ENCODE data around the gene UBE2K.
"Not testable (repeated sequence)": the region's sequence is repeated elsewhere in the genome, so short reads cannot be mapped to it uniquely, and the experiment has no call there.

UBE2K gene

DNA sequence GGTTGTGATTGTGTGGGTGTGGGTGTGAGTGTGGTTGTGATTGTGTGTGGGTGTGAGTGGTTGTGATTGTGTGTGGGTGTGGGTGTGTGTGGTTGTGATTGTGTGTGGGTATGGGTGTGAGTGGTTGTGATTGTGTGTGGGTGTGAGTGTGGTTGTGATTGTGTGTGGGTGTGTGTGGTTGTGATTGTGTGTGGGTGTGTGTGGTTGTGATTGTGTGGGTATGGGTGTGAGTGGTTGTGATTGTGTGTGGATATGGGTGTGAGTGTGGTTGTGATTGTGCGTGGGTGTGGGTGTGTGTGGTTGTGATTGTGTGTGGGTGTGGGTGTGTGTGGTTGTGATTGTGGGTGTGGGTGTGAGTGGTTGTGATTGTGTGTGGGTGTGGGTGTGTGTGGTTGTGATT, 115.1 kb downstream of the UBE2K start:
- not testable (repeated sequence) for DNase-seq

DNA sequence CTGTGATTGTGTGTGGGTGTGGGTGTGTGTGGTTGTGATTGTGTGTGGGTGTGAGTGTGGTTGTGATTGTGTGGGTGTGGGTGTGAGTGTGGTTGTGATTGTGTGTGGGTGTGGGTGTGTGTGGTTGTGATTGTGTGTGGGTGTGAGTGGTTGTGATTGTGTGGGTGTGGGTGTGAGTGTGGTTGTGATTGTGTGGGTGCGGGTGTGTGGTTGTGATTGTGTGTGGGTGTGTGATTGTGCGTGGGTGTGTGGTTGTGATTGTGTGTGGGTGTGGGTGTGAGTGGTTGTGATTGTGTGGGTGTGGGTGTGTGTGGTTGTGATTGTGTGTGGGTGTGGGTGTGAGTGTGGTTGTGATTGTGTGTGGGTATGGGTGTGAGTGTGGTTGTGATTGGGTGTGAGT, 115.8 kb downstream of the UBE2K start:
- not testable (repeated sequence) for DNase-seq

DNA sequence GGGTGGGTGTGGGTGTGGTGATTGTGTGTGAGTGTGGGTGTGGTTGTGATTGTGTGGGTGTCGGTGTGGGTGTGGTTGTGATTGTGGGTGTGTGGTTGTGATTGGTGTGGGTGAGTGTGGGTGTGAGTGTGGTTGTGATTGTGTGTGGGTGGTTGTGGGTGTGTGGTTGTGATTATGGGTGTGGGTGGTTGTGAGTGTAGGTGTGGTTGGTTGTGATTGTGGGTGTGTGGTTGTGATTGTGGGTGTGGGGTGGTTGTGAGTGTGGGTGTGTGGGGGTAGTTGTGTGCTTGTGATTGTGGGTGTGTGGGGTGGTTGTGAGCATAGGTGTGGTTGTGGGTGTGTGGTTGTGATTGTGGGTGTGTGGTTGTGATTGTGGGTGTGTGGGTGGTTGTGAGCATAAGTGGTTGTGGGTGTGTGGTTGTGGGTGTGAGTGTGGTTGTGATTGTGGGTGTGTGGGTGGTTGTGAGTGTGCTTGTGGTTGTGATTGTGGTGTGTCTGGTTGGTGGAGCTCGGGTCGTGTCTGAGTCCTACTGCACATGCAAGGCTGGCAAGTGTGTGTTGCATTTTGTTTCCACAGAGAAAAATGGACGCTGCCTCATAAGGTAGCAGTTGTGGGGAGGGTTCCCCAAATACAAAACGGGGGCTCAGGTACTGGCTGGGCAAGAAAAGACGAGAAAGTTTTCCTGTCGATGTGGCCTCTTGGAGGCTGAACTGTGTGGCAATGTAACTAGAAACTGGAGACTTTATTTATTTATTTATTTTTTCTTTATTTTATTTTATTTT, 116.7 kb downstream of the UBE2K start:
- no peak for DNase-seq

DNA sequence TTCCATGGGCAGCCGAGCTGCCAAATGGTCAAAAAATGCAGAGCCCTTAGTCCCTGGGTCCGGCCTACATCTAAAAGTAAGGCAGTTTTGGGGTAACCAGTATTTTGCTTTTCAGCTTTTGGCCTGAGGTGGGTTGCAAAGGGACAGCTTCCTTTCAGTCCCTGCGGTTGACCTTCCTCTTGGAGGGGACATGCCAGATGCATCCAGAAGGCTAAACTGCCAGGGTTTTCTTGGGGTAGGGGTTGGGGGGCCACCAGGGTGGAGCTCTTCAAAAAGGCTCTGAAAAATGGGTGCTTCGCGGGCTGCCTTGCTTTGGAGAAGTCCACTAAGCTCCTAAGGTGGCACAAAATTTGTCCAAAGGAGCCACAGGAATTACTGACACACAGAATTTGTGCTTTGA, 120.7 kb downstream of the UBE2K start:
- no peak for DNase-seq

DNA sequence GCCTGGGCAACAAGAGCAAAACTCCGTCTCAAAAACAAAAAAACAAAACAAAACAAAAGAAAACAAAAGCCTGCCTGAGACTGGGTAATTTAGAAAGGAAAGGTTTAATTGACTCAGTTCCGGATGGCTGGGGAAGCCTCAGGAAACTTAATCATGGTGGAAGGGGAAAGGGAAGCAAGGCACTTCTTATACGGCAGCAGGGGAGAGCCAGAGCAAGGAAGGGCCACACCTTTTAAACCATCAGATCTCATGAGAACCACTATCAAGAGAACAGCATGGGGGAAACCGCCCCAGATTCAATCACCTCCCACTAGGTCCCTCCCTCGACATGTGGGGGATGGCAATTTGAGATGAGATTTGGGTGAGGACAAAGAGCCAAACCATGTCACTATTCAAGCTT, 122.2 kb downstream of the UBE2K start:
- no peak for DNase-seq

DNA sequence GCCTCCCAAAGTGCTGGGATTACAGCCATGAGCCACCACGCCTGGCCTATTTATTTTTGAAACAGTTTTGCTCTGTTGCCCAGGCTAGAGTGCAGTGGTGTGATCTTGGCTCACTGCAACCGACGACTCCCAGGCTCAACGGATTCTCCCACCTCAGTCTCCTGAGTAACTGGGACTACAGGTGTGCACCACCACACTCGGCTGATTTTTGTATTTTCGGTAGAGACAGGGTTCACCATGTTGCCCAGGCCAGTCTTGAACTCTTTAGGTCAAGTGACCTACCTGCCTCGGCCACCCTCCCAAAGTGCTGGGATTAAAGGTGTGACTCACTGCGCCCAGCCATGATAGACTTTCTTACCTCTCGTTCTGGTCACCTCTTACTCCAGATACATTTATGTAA, 124.0 kb downstream of the UBE2K start:
- no peak for DNase-seq

DNA sequence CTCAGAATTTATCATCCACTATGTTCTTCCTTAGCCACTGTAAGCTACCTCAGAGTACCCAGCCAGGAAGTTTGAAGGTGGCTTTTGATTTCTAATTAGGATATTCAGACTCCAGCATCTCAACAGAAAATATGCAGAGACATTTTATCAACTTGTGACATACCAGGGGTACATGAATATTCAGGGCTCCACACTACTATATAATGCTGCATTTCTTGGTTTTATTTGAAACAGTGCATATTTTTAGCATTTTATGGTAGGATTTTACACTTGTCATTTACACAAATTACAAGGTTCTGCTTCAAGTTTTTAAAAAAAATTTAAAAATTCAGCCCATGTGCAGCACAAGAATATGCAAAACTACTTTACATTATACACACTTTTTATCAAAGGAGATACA, 124.7 kb downstream of the UBE2K start:
- no peak for DNase-seq

DNA sequence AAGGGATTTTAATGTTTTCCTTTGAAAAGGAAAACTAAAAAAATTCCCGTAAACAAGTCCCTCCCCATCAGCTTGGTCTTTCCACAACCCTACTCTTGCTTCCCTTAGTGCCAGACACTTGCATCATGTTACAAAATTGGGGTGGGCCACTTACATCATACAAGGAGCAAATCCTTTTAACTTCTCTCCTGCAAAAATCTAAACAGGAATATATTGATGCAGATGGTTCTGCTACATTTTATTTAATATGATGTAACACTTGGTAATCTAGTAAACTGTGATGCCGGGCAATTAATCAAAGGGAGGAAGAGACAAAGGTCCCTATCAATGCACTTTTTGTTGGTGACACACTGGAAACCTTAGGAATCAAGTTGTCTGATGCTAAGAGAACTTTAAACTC, 125.3 kb downstream of the UBE2K start:
- DNase-seq, result no peak

DNA sequence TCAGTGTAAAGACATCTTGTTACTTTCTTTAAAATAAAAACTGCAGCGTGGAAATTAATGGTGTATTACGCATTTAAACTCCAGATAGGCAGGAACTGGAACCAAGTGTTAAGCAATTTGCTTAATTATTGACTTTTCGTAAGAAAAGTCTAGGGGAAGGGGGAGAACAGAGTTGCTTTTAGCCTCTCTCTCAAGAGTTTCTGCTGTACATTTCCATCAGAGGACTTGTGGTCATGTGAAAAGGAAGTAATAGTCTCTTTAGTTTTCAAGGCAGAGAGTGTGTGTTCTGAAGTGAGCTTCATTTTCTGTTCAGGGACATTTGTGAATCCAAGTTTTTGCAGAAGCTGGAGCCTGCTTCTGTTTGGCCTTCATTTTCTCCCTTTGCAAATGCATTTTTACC, 127.2 kb downstream of the UBE2K start:
- no peak for DNase-seq

DNA sequence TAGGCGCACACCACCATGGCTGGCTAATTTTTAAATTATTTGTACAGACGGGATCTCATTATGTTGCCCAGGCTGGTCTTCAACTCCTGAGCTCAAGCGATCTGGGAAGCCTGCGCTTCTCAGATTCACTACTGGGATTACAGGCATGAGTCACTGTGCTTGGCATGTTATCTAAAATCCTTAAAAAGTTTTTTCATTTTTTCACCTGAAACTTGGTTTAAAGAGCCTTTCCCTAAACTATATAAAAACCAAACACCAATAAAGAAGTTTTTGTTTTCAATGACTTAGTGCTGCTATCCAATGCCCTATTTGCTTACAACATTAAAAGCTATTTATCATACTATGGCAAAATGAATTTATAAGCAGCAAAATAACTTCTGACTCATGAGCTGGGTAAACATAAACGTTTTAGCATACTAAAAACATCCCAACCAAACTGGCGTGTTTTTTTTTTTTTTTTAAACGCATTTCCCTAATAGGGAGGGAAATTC, 127.8 kb downstream of the UBE2K start:
- no peak for DNase-seq
